ENCODE data around the gene USP25.

The USP25 gene

DNA sequence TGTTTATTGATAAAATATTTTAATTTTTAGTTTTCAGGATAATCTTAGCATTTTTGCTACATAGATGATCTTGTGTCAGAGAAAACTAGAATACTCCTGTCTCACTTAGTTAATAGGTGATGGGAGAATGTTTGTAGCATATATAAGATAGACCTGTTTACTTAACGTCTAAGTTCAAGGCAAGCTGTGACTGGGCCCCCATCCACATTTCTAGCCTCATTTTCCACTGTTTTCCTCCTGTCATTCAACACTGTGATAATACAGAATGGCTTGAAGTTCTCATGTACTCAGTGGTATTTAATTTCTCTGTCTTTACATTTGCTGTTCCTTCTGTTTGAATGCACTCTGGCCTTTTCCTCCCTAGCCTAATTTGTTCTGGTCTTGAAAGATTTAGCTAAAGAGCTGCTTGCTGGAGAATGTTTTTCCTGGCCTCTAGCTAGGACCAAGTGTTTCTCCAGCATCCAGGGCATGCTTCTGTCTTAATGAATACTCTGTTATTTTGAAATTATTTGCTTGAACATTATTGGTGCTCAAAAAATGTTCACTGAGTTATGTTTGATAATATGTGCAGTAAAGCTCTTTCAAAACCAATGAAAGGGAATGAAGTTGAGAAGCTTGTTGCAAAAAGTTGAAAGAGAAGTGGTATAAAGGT lies 37.3 kb downstream of the USP25 start:
- DNase-seq (ENCODE audit: low spot score), result no peak

DNA sequence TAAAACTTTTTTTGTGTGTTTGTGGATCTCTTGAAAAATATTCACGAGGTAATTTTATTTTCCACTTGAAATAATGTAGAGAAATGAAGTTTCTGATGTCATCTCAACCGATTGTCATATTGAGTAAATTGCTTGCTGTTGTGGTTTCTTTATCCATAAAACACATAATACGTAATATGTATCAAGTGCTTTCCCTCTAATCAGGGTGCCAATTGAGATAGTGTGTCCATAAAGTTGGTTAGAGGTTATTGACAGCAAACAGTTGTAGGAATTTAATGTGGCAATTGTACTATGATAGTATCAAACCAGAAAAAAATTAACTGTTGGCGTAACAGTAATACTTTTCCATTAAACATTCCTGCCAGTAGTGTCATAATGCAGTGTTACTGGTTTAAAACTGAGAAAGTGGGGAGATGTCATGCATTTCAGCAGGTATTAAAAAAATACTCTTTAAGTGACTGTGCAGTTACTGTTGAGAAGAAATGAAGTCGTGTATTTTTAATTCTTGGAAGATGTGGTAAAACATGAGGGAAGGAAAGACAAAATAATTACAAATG lies 38.3 kb downstream of the USP25 start:
- no peak for DNase-seq (ENCODE audit: low spot score)

DNA sequence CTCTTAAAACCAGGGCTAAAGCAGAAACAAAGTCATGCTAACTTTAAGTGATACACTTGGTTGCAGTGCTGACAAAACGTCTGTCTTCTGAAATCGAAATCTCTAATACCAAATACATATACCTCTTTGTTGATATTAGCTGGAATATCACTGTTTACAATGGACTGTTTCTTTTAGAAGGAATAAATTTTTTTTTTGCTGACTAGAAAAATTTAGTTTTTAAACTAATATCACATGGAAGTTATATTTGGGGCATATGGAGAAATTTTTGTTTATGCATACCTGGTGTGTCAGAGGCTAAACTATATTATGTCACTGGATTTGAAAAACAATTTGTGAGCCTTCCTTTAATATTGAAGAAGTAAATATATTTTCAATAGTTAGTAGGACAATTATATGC lies 39.1 kb downstream of the USP25 start:
- no peak for DNase-seq (ENCODE audit: low spot score)

DNA sequence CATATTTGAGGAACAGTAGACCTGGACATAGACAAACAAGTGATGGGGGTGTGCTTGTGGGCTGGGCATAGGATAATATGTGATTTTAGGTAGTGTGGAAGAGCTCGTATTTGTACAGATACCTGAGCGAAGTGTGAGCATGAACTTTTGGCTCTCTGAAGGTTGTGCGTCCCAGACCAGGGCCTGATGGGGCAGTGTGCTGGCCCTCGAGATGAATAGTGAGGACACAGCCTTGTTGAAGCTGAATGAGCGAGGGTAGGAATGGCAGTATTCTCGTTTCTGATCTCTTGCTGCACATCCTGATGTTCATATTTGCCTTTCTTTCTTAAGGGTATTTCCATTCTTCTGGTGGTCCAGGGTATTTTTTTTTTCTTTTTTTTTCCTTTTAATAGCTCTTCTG lies 41.5 kb downstream of the USP25 start:
- DNase-seq (ENCODE audit: low spot score), result no peak

DNA sequence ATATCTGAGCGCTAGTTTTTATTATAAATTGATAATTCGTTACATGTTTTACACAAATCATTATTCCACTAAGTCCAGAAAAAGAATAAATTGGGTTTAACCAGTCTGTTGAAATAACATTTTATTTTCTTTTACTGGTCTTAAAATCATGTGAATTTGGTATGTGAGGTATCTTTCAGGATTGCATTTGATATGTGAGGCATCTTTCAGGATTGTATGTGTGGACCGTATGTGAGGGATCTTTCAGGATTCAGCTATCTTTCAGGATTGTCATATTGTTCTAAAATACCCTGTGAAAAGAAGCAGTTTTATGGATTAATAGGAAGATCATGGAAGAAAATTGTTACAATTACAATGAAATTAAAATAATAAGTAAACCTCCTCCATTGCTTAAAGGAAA lies 42.9 kb downstream of the USP25 start:
- DNase-seq (ENCODE audit: low spot score), result no peak

DNA sequence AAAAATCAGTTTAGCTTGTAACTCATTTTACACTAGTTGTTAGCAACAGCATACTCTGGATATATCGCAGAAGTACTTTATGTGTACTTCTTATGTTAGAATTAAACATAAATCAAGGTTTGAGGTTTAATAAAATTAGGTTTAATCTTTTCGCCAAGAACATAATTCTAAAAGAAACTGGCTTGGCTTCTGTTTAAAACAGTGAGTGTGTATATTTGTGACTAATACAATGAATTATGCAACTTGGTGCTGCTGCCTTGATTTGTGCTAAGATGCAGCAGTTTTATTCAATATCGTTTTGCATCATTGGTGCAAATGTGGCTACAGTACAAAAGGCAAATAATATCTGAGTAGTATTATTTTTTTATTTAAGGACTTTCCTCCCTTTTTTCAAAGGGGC lies 44.8 kb downstream of the USP25 start:
- DNase-seq (ENCODE audit: low spot score), result no peak

DNA sequence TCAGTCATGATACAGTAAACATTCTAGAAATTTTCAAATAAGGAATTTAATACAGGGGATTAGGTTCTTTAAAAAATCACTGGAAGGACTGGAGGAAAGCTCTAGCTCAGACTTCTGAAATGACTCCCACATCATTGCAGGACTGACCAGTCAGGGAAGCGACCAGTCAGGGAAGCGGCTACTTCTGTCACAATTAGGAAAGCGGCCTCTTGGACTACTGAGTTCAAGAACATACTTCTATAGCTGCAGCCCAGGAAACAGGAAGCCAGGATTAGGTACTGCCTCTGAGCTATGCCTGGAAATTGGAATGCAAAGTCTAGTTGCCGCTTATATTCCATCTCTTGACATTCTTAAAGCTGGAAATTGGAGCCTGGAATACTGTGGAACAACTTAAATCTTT lies 45.5 kb downstream of the USP25 start:
- no peak for DNase-seq (ENCODE audit: low spot score)

DNA sequence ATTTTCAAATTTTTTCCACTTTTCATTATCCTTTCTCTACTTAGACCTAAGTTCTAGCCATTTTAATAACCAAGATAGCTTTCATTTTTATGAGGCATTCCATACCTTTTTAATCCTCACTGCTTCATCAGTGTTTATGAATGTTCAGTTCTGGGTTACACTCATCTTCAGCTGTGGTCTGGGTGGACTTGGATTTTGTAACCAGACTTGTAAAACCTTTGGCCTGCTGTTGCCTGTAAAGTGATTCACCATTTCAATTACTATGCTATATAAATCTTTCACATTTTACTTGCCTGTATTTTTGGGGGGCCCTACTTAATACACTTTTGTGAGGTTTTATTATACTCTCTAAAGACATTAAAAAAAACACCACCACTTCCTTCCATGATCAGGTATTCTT lies 46.2 kb downstream of the USP25 start:
- DNase-seq (ENCODE audit: low spot score), result no peak

DNA sequence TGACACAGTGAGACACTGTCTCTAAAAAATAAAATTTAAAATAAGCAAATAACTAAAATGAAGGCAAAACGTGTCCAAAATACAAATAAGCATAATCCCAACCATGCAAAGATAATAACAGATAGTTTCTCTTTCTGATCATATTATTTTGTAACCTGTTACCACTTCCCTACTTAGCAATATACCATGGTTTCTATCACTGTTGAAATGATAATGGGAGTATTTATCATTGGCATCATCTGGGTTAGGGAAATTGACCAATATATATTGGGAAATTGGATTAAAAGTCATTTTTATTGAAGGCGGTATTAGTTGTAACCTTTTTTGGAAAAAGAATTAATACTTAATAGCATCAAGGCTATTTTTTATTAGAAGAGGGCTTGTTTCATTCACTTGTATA lies 47.0 kb downstream of the USP25 start:
- DNase-seq (ENCODE audit: low spot score), result no peak

DNA sequence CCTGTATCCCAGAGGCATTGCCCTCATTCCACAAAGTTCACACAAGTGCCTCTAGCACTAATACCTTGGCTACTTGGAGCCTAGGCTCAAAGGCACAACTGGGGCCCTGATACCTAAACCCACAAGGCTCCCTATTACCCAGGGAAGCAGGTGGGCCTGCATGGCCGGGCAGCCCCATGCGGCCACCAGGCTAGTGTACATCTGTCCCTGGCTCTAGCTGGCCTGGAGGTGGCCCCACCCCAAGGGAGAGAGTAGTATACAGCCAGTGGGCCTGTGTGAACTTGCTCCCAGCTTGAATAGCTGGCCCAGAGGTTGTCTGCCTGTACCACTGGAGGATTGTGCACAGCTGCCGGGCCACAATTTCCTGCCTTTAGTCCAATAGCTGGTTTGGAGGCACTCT lies 52.2 kb downstream of the USP25 start:
- no peak for DNase-seq (ENCODE audit: low spot score)

DNA sequence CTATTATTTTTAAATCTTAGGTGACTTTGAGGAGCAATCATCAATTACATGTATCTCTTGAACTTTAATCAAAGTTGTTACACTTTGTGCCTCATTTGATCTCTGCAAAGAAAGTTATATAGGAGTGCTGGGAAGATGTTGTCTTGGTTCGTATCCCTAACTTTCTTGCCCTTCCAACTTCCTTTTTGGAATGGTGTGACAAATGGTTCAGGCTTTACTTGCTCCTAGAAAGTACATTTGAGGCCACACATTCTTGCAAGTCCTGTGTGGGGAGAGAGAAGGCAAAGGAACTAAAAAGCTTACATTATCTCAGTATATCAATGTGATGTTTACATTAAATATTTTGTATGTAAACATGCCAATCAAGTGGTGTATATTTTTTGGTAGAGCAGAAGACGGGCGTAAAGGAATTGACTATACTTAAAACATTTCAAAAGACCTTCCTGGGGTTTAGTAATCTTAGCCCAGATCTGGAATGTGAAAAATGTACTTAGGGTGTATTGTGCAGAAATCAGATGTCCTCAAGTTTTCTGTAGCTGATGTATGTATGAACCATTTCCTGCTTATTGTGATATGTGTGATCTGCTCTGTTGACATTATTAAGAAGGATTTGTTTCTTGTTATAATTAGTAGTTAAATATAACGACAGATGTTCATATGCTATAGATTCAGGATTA lies 59.2 kb downstream of the USP25 start:
- DNase-seq (ENCODE audit: low spot score), result no peak

DNA sequence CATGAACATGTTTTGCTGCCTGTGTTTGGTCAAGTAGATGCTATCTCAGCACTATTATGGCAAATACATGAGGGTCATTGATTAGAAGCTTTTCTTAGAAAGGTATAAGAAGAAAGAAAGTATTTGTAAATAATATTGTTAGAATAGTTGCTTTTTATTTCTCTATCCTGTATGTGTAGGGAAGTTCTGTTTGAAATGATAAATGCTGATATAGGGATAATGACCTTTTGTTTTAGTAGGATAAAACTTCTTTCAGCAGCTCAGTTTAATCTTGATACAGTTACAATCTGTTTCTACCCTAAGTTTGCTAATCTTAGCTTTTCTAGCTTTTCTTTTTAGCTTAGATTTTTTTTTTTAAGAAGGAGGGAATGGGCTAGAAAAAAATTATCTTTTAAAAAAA lies 63.3 kb downstream of the USP25 start:
- DNase-seq (ENCODE audit: low spot score), result no peak

DNA sequence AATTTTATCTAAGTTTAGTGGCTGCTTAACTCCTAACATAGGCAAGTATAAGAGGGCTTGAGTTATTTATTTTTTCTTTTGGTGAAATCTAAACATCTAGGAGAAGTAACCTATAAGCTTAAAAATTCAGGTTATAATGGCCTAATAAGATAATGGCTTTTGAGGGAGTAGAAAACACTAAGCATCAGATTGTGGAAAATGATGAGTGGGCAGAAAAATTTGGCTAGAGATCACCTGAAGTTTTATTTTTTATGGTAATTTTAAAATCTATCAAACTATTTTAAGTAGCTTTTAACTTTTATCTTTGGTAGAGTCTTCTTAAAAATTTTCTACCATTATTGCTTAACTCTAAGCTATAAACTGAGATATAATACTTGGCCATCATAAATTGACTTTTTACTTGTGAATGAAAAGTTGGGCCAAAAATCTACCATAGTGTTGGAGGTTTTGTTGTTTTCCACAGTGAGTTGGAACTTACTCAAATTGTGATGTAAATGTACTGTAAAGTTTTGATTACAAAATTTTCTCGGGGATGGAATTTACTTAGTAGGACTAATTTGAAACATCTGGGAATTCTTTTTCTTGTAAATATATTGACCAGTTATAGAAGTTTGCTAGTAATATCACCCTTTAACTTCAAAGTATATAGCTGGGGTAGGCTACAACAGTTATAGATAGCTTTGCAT lies 63.9 kb downstream of the USP25 start:
- no peak for DNase-seq (ENCODE audit: low spot score)

DNA sequence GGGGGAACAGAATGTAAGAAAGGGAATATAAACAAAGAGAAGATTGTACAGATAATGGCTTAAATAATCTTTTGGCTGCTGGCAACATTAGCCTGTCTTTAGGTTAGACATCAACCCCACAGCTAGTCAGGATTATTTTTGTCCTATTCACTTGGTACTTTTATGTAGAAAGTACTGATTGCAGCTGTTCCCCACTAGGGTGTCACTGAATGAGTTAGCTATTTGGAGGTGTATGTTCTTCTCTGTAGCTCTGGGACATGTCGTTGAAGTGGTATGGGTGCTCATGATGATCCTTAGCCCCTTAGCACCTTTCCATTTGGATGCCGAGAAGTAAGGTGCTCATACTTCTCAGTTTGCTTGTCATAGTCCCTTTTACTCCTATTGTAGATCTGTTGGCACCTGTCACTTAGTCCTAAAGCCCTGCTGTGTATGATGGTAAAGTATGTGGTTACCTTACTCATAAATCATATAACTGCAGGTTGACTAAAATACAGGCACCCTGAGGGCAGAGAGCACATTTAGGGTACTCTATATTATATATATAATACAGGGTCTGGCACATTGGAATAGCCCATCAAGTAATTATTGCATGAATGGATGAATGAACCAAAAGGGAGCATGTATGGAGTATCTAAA lies 64.6 kb downstream of the USP25 start:
- no peak for DNase-seq (ENCODE audit: low spot score)

DNA sequence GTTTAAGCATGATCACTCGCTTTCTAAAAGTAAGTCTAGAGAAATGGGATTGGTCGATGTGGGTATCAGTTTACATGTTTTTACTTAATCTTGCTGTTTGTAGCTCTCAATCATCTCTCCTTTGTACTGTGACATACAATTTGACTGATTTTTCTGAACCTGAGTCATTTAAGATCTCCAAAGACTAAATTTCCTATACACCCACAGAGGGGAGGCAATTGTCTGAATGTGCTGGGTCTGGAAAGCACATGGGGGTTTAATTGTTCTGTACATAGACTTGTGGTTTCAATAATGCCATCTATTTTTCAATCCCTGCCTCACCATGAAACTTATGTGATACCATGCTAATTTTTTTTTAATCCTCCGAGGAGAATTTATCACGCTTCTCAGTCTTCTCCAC lies 65.8 kb downstream of the USP25 start:
- DNase-seq (ENCODE audit: low spot score), result no peak

DNA sequence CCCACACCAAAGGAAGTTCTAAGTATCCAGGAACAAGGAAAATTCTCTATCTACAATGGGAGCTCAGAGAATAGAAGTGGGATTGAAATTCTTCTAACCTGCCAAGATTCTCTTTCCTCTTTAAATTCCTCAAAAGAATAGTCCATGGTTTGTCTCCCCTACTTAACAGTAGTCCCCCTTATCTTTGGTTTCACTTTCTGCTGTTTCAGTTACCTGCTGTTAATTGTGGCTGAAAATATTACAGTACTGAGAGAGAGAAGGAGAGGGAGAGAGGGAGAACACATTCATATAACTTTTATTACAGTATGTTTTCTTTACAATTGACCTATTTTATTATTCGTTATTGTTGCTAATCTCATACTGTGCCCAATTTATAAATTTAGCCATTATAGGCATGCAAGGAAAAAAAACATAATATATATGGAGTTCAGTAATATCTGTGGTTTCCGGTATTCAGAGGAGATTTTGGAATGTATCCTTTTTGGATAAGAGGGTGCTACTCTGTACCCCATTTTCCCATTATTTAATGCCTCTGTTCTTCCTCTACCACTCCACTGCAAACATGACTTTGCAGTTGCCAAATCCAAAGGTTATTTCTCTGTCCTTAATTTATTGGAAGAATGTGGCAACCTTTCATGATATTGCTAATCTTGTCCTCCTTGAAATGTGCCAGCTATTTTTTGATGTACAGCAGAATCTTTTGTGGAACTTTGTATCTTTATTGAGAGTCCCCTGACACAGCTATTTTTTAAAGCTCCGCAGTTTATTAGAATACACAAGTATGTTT lies 68.0 kb downstream of the USP25 start:
- DNase-seq (ENCODE audit: low spot score), result no peak

DNA sequence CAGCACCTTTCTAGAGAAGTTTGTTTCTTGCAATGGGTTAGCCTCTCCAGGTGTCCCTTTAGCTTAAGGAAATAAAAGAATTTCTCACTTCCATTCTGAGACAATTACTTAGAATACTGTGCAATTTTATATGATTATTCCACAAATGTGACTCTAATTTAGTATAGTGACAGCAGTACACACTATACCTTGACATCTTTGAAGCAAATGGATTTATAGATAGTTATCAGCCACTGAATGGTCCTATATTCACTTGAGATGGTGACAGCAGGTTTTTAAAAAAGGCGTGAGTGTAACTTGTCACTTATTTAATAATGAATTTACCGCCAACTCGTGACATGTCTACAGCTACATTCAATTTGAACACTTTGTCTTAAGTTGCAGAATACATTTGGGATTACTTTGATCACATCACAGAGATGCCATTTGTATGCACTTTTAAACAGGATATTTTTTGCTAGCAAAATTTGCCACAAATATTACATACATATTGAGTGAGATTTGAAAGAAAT lies 71.6 kb downstream of the USP25 start:
- DNase-seq (ENCODE audit: low spot score), result no peak

DNA sequence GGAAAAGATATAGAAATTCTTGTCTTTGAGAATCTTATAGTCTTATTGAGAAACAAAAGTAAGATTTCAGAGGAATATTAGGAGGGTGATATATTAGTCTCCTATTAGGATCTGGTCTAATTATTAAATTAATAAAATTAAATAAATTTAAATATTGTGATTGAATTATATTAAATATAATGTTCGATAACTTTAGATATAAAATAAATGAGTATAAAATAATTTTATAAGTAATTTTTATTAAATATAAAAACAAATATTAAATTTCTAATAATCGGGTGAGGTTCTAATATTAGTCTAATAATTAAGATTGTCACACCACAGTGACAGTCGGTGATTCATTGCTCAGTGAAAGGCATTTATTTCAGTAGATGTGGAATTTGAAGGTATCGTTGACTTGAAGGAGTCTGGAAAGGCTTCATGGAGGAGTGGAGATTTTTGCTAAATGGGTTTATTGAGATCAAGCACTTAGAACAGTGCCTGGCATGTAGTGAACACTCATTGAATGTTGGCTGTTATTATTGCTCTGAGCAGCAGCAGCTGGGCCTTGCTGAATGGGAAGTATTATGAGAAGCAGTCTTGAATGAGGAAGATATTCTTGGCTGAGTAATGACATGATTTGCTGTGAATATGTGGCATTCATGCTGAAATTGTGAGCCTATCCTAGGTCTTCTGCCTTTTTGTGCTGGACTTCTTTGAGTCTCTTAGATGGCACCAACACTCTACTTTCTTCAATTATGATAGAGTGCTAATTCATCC lies 74.6 kb downstream of the USP25 start:
- no peak for DNase-seq (ENCODE audit: low spot score)

DNA sequence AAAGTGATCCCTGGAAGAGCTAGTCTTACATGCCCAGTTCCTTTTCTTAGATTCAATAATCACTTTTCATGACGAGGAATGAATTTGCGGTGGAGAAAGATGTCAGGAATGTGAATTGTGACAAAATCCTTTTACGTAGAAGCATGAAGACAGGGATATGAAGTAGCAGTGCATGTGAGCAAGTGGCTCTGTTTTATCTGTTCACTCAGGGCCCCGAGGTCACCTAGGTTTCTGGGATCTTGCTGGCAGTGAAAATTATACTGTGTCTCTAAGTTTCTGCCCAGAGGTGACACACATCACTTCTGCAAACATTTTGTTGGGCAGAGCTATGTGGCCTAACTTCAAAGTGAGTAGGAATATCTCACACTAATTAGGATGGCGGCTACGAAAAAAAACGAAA lies 79.3 kb downstream of the USP25 start:
- no peak for DNase-seq (ENCODE audit: low spot score)

DNA sequence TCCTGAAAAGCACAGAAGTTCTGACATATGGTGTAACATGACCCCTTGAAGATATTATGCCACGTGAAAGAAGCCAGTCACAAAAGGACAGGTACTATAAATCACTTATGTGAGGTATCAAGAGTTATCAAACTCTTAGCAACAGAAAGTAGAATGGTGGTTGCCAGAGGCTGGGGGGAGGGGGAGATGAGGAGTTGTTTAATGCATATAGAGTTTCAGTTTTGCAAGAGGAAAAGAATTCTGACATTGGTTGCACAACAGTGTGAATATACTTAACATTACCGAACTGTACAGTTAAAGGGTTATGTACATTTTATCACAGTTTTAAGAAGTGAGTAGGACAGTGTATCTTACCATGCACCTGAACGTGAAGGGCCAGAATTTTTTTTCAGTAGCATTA lies 80.0 kb downstream of the USP25 start:
- no peak for DNase-seq (ENCODE audit: low spot score)

DNA sequence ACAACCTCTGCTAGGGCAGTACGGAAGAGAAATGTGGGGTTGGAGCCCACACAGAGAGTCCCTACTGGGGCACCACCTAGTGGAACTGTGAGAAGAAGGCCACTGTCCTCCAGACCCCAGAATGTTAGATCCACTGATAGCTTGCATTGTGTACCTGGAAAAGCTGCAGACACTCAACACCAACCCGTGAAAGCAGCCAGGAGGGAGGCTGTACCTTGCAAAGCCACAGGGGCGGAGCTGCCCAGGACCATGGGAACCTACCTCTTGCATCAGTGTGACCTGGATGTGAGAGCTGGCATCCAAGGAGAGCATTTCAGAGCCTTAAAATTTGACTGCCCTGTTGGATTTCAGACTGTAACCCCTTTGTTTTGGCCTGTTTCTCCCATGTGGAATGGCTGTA lies 85.5 kb downstream of the USP25 start:
- no peak for DNase-seq (ENCODE audit: low spot score)

All from iPS-NIHi11 (cell line).